H1 (cell line): Measurements from ENCODE around the gene PRSS22.
"Not testable (repeated sequence)": the region's sequence is repeated elsewhere in the genome, so short reads cannot be mapped to it uniquely, and the experiment has no call there.

Source experiments
- EP300 ChIP-seq, 2 experiments: IDR thresholded peaks; 1 replicate in 1 of 2; 2 replicates in 1 of 2; pipeline ENCODE4 v1.6.1; 2011 to 2012; ENCODE audit warnings: low read depth in 2 of 2, low read length in 2 of 2, mild to moderate bottlenecking in 2 of 2, borderline replicate concordance in 1 of 2, inconsistent platforms in 1 of 2, moderate library complexity in 1 of 2
- TAF1 ChIP-seq: IDR thresholded peaks from 2 replicates; pipeline ENCODE4 v1.6.1; 2011; ENCODE audit warnings: mild to moderate bottlenecking, low read depth, low read length
- TF ChIP-seq, protein P1 (sequence below), 3 experiments: IDR thresholded peaks; 1 replicate in 2 of 3; 2 replicates in 1 of 3; pipeline versions ENCODE4 v1.5.1 to v1.6.1; 2011; ENCODE audit warnings: low read length in 3 of 3, mild to moderate bottlenecking in 3 of 3, inconsistent platforms in 2 of 3, low read depth in 1 of 3, moderate library complexity in 1 of 3; ENCODE audit not compliant: insufficient read depth in 1 of 3; ENCODE audit errors: control extremely low read depth in 1 of 3

DNA sequence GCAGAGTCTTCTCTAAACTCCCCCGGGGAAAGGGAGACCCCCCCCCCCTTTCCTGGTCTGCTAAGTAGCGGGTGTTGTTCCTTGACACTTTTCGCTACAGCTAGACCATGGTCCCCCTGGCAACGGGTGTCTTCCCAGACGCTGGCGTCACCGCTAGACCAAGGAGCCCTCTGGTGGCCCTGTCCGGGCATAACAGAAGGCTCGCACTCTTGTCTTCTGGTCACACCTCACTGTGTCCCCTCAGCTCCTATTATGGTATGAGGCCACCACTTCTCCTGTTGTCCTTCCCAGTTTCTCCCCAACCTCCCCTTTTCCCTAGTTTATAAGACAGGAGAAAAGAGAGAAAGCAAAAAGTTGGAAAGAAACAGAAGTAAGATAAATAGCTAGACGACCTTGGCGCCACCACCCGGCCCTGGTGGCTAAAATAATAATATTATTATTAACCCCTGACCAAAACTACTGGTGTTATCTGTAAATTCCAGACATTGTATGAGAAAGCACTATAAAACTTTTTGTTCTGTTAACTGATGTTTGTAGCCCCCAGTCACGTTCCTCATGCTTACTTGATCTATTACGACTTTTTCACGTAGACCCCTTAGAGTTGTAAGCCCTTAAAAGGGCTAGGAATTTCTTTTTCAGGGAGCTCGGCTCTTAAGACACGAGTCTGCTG, 49.2 kb upstream of the PRSS22 start:
- TF ChIP-seq, protein P1, sequence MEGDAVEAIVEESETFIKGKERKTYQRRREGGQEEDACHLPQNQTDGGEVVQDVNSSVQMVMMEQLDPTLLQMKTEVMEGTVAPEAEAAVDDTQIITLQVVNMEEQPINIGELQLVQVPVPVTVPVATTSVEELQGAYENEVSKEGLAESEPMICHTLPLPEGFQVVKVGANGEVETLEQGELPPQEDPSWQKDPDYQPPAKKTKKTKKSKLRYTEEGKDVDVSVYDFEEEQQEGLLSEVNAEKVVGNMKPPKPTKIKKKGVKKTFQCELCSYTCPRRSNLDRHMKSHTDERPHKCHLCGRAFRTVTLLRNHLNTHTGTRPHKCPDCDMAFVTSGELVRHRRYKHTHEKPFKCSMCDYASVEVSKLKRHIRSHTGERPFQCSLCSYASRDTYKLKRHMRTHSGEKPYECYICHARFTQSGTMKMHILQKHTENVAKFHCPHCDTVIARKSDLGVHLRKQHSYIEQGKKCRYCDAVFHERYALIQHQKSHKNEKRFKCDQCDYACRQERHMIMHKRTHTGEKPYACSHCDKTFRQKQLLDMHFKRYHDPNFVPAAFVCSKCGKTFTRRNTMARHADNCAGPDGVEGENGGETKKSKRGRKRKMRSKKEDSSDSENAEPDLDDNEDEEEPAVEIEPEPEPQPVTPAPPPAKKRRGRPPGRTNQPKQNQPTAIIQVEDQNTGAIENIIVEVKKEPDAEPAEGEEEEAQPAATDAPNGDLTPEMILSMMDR (IDR thresholded peaks at IDR 0.05; ENCODE audit: control extremely low read depth in 1 of 3, insufficient read depth in 1 of 3, low read depth in 1 of 3, low read length in 3 of 3): peak; percentile 46 to 63 (median 61)
- not testable (repeated sequence) for TF ChIP-seq EP300 (IDR thresholded peaks at IDR 0.05; ENCODE audit: borderline replicate concordance in 1 of 2, low read depth in 2 of 2, low read length in 2 of 2); TAF1
